HUES64 (cell line): Measurements from ENCODE around the gene HTRA2.

ENCODE experiments used
- H3K27ac ChIP-seq: 2 replicates; pipeline ENCODE4 v1.7.0; 2013; ENCODE audit warnings: low read depth, low read length, inconsistent platforms
- H3K27me3 ChIP-seq: 2 replicates; pipeline ENCODE4 v1.6.1; 2013; ENCODE audit warnings: mild to moderate bottlenecking, low read length; ENCODE audit not compliant: insufficient read depth
- H3K36me3 ChIP-seq: 2 replicates; pipeline ENCODE4 v1.6.1; 2013; ENCODE audit warnings: mild to moderate bottlenecking, low read length; ENCODE audit not compliant: insufficient read depth
- H3K4me1 ChIP-seq: 2 replicates; pipeline ENCODE4 v1.6.1; 2013; ENCODE audit warnings: mild to moderate bottlenecking, low read length, moderate library complexity; ENCODE audit not compliant: insufficient read depth
- H3K4me3 ChIP-seq: 2 replicates; pipeline ENCODE4 v1.5.1; 2013; ENCODE audit warnings: mild to moderate bottlenecking, low read length, moderate library complexity
- H3K9ac ChIP-seq: 2 replicates; pipeline ENCODE4 v1.6.1; 2013; ENCODE audit warnings: mild to moderate bottlenecking, low read depth, low read length
- H3K9me3 ChIP-seq: 2 replicates; pipeline ENCODE4 v1.6.1; 2013; ENCODE audit warnings: low read depth, low read length; ENCODE audit not compliant: insufficient read depth
- WGBS: fragments of 150-250, 120-280 bp; methylation state at CpG from one replicate; pipeline ENCODE4 v1.1.7; 2013; ENCODE audit warnings: missing lambda C conversion rate; 5-methylcytosine and 5-hydroxymethylcytosine counted together

Gene HTRA2

DNA sequence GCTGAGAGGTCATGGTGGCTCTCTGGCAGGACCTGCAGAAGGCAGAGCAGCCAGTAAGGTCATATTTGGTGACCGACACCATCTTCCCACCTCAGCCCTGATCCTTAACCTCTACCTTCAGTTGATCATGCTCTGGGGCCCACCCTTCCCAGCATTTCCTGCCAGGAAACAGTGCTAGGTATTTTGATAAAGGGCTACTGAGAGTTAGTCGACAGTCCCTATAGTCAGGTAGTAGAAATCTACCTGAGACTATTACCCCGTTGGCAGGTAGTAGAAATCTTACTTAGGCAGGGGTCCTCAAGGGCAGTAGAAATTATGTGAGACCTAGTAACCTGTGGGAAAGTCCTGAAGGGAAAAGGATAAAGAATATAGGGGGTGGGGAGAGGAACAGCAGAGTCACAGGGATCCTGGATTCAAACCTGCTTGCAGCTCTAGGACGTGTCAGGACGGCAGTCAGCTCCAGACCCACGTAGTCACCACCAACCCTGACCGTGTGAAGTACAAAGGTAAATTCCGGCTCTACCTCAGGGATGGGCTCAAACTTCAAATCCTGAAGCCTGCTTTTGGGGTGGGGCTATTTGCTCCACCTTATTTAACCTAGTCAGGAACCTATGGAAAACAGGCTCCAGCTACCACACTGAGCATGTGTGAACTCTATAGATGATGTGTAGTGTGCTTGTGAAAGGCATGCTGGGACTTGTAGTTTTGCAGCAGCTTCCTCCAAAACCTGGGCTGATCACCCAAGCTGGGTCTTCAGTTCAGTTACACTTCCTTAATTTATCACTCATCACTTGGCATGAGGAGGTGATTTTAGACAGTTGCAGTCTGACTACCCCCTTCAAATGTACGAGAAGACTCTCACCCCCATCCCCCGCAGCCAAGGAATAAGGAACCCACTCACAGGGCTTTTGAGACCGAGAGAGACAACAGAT, 3.8 kb upstream of the HTRA2 start, which contains the start of gene DQX1:
TSS of gene DQX1 (minus strand) at position 515 of the 932 bp plus-strand sequence. CDS start at position 13, 502 bp downstream.
- no peak within 1 kb of the TSS for H3K4me3 ChIP-seq
- H3K9ac ChIP-seq: no peak within 1 kb of the TSS

DNA sequence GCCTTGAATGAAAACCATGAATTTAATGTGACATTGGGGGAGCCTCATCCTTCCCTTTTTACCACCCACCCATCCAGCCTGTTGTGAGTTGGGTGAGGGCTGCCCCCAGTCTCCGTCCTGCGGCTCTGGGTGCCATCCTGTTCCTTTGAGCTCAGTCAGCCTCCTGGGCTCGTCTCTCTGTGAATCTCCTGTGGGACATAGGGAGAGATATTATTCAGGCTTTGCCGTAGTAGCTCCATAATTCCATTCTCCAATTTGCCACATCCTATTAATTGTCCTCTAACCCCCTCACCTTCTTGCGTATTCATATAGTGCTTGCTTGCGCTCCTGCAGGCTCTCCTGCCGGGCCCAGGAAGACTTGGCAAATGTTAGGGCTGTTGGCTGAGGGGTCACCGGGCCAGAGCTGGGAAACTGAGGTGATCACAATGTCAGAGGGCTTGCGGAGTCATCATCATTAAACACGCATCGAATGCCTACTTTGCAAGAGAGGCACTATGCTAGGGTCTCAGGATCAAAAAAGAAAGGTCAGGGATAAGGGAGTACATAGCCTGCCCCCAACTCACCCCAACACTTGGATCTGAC, 3.0 kb upstream of the HTRA2 start:
- WGBS: 93% methylated on average over 11 of the region's 11 CpGs
- Histone ChIP-seq H3K9me3 (no peaks in the 10 kb centered on the region), H3K27ac (no peak overlapping the region), H3K36me3 (peaks cover 29% of the 10 kb centered on the region), H3K4me3 (no peak overlapping the region), H3K4me1 (peaks cover 4% of the 10 kb centered on the region; the same call in 1 of the 2 replicates), H3K9ac (no peak overlapping the region), H3K27me3 (peaks cover 16% of the 10 kb centered on the region; the same call in 1 of the 2 replicates)

More for the DNA sequence above, 3.8 kb upstream of the HTRA2 start, which contains the start of gene DQX1:
- Histone ChIP-seq H3K9me3 (no peaks in the 10 kb centered on the region), H3K27ac (no peak within 1 kb of the TSS), H3K4me1 (peaks cover 4% of the 10 kb centered on the region; the same call in 1 of the 2 replicates), H3K36me3 (peaks cover 21% of the 10 kb centered on the region), H3K27me3 (peaks cover 17% of the 10 kb centered on the region; the same call in 1 of the 2 replicates)
- 93% methylated on average over 11 of the region's 11 CpGs for WGBS

DNA sequence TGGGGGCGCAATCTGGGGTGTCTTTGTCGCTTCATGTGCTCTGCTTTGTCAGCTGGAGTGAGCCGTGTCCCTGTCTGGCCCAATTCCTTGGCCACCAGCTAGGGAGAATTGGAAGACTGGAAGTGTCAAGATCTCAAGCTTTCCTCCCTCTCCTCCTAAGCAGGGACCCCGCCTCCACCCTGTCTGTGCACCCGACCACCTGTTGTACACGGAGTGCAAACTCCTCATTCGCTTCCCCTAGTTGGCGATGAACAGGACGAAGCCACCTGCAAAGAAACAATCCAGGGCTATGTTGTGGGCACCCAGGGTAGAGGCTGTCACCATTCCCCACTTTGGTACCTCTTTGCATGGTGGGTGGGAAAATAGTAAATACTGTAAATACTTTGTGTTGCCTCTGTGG, 2.0 kb upstream of the HTRA2 start:
- Histone ChIP-seq H3K36me3 (peaks cover 38% of the 10 kb centered on the region), H3K4me1 (peaks cover 4% of the 10 kb centered on the region; the same call in 1 of the 2 replicates), H3K9ac (no peak overlapping the region), H3K9me3 (no peaks in the 10 kb centered on the region), H3K27ac (no peak overlapping the region), H3K4me3 (no peak overlapping the region; the same call in 1 of the 2 replicates), H3K27me3 (peaks cover 6% of the 10 kb centered on the region; the same call in 1 of the 2 replicates)
- 98% methylated on average over 9 of the region's 9 CpGs for WGBS

DNA sequence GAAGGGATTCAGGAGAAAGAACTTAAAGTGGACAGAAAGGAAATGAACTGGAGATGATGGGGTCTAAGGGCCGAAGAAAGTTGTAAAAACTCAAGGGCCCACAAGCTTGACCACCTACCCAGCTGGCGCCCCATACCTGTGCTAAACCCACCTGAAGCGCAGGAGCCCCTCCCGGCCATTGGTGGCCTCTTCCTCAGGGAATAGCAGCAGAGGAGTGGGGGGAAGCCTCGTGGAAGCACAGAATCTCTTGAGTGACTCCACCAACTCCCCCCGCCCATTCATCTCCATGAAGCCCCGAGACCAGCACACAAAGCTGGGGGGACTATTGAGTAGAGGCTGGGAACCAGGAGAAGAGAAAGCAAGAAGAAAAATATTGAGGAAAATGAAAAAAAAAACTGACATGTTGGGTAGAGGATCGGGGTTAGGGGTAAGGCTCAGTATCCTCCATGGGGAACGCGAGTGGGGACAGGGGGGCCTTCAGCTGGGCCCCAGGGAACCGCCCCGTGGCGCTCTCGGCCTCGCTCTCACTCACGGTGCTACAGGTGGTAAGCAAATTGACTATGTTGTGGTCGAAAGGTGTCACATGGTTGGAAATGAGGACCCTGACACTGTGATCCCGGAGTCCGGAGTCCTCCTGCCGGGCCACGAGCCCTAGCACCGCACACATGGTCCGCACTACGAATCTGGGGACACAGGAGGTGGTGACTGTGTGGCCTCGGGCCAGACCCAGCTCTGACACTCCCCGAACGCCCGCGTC, 955 bp upstream of the HTRA2 start:
- no peaks in the 10 kb centered on the region for H3K9me3 ChIP-seq
- peak overlapping the region; percentile 93 for H3K9ac ChIP-seq
- H3K4me3 ChIP-seq: peak overlapping the region; percentile 90
- peaks cover 4% of the 10 kb centered on the region; the same call in 1 of the 2 replicates for H3K4me1 ChIP-seq
- H3K27me3 ChIP-seq: no peaks in the 10 kb centered on the region
- H3K36me3 ChIP-seq: peaks cover 49% of the 10 kb centered on the region
- WGBS: 17% methylated on average over 27 of the region's 29 CpGs
- peak overlapping the region; percentile 83 for H3K27ac ChIP-seq

DNA sequence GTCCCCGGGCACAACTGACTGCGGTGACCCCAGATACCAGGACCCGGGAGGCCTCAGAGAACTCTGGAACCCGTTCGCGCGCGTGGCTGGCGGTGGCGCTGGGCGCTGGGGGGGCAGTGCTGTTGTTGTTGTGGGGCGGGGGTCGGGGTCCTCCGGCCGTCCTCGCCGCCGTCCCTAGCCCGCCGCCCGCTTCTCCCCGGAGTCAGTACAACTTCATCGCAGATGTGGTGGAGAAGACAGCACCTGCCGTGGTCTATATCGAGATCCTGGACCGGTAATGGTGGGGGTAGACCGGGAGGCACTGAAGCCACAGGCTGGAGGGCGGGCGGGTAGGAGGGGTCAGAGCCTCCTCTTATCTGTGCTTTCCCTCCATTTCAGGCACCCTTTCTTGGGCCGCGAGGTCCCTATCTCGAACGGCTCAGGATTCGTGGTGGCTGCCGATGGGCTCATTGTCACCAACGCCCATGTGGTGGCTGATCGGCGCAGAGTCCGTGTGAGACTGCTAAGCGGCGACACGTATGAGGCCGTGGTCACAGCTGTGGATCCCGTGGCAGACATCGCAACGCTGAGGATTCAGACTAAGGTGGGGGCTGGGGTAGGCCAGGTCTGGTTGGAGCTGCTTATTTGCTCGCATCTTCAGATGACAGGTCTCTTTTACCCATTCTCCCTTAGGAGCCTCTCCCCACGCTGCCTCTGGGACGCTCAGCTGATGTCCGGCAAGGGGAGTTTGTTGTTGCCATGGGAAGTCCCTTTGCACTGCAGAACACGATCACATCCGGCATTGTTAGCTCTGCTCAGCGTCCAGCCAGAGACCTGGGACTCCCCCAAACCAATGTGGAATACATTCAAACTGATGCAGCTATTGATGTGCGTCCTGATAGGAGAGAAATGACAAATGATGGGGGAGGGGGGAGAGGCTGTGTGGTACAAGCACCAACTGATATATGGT, 780 bp downstream of the HTRA2 start:
- Histone ChIP-seq H3K9ac (peak overlapping the region; percentile 80), H3K27ac (0 out of 2 replicates have a peak overlapping the region, but pooled peaks have one; percentile 41), H3K4me3 (peak overlapping the region; percentile 90), H3K36me3 (peaks cover 51% of the 10 kb centered on the region), H3K4me1 (peaks cover 4% of the 10 kb centered on the region; the same call in 1 of the 2 replicates), H3K27me3 (no peaks in the 10 kb centered on the region), H3K9me3 (no peaks in the 10 kb centered on the region)
- 10% methylated on average over 54 of the region's 54 CpGs for WGBS

DNA sequence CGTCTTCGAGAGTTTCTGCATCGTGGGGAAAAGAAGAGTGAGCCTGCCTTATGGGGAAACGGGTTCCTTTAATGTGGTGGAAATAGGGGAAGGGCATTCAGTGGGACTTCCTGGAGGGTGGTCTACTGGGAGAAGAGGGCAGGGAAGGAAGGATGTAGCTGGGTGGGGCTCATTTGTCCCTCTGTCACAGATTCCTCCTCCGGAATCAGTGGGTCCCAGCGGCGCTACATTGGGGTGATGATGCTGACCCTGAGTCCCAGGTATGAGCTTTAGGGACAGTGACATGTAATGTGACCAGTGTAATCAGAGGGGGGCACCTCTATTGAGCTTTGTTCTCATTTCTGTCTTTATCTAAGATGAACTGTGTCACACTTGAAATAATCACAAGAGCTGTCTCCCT, 1.9 kb downstream of the HTRA2 start:
- Histone ChIP-seq H3K4me1 (peaks cover 4% of the 10 kb centered on the region; the same call in 1 of the 2 replicates), H3K4me3 (no peak overlapping the region), H3K27ac (no peak overlapping the region), H3K27me3 (no peaks in the 10 kb centered on the region), H3K36me3 (peaks cover 46% of the 10 kb centered on the region), H3K9me3 (no peaks in the 10 kb centered on the region), H3K9ac (no peak overlapping the region)
- 86% methylated on average over 7 of the region's 7 CpGs for WGBS

DNA sequence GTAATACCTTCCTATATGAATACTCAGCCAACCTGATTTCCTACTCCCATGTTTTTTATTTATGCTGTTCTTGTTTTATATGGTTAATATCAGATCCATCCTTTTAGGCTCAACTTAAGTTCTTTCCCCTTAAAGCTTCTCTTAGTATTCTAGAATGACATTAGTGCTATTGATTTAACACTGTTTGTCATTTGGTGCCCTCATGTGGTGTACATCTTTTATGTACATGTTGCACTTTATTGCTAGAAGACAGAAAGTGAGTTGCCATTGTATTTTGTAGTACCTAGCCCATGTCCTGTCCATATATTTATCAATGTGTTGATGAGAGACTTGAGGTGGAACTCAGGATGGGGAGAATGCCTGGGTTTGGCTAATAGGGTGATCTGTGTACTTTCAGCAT, 2.5 kb downstream of the HTRA2 start:
- Histone ChIP-seq H3K9me3 (no peaks in the 10 kb centered on the region), H3K9ac (no peak overlapping the region), H3K27me3 (no peaks in the 10 kb centered on the region), H3K4me3 (no peak overlapping the region), H3K4me1 (peaks cover 4% of the 10 kb centered on the region; the same call in 1 of the 2 replicates), H3K27ac (no peak overlapping the region), H3K36me3 (peaks cover 40% of the 10 kb centered on the region)

DNA sequence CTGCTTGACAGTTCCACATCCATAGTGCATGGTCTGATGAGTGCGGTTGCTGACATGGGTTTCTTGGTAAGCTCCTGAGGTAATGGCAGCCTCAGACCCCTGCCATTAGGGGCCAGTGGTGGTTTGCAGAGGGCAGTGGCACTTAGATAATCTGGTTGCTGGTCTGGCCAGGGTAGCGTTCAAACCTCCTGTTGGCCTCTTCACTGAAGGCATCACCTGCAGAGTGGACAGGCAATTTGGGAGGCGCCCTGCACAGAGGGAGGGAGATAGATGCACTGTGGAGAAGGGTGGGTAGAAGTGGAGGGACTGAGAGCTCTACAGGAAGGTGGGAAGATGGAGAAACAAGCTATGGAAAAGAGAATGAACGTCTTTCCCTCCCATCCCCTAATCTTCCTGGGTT, 3.7 kb downstream of the HTRA2 start:
- peaks cover 3% of the 10 kb centered on the region; the same call in 1 of the 2 replicates for H3K4me1 ChIP-seq
- no peak overlapping the region for H3K4me3 ChIP-seq
- H3K36me3 ChIP-seq: peaks cover 30% of the 10 kb centered on the region
- 89% methylated on average over 4 of the region's 4 CpGs for WGBS
- H3K9me3 ChIP-seq: no peaks in the 10 kb centered on the region
- H3K27me3 ChIP-seq: no peaks in the 10 kb centered on the region
- no peak overlapping the region for H3K27ac ChIP-seq
- H3K9ac ChIP-seq: no peak overlapping the region

GRCh38 chr2:74534411-74534810, 4.7 kb downstream of the HTRA2 start:
- H3K27ac ChIP-seq: no peak overlapping the region
- 95% methylated on average over 12 of the region's 12 CpGs for WGBS

GRCh38 chr2:74535440-74535965, 5.8 kb downstream of the HTRA2 start:
- WGBS: 95% methylated on average over 10 of the region's 10 CpGs
- Histone ChIP-seq H3K4me1 (0 out of 2 replicates have a peak, but pooled peaks cover 4% of the 10 kb centered on the region), H3K9me3 (no peaks in the 10 kb centered on the region), H3K36me3 (peaks cover 32% of the 10 kb centered on the region), H3K4me3 (no peak overlapping the region), H3K9ac (no peak overlapping the region), H3K27me3 (no peaks in the 10 kb centered on the region), H3K27ac (no peak overlapping the region)

More at GRCh38 chr2:74534411-74534810, 4.7 kb downstream of the HTRA2 start:
- H3K4me1 ChIP-seq: 0 out of 2 replicates have a peak, but pooled peaks cover 4% of the 10 kb centered on the region
- peaks cover 30% of the 10 kb centered on the region for H3K36me3 ChIP-seq
- no peaks in the 10 kb centered on the region for H3K27me3 ChIP-seq
- no peak overlapping the region for H3K4me3 ChIP-seq
- no peak overlapping the region for H3K9ac ChIP-seq
- H3K9me3 ChIP-seq: no peaks in the 10 kb centered on the region
